CD4-positive, alpha-beta T cell treated with Interleukin-12 subunit alpha and Interleukin-12 subunit beta, for 1 hour (primary cell): ENCODE data around the gene MRGPRF.

Experiments
- DNase-seq: peaks from one replicate; pipeline ENCODE4 v3.0.0-alpha.2; 2020

Gene MRGPRF

DNA sequence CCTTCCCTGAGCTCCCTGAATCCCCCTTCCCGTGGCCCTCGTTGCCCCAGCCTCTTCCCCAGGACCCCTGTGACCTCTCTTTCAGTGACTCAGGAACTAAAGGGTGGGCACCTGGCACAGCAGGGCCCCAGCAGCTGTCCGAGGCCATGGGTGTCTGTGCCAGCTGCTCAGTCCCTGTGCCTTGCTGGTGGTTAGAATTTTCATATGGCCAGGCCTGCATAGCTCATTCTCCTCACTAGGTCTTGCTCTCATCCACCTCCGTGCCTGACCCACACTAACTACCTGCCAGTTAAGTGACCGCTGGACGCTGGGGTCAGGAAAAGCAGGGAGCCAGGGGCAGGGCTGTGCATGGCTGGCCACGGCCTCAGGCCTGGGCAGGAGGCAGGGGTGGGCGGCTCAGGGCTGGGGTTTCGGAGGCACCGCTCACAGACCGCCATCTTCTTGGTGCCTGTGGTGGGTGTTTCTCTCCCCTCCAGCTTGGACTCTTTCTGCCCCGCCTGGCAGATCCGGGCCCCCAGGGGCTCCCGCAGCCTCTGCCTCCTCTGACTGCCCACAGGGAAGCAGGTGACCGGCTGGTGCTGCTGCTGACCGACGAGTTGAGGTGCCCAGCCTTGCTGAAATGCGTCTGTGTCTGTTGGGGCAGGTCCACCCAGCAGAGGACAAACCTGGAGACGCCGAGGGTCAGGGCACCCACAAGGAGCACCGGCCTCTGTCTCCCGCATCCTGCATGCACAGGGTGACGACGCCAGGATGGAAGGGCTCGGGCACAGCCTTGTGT lies 52.6 kb downstream of the MRGPRF start:
- DNase-seq: no peak

DNA sequence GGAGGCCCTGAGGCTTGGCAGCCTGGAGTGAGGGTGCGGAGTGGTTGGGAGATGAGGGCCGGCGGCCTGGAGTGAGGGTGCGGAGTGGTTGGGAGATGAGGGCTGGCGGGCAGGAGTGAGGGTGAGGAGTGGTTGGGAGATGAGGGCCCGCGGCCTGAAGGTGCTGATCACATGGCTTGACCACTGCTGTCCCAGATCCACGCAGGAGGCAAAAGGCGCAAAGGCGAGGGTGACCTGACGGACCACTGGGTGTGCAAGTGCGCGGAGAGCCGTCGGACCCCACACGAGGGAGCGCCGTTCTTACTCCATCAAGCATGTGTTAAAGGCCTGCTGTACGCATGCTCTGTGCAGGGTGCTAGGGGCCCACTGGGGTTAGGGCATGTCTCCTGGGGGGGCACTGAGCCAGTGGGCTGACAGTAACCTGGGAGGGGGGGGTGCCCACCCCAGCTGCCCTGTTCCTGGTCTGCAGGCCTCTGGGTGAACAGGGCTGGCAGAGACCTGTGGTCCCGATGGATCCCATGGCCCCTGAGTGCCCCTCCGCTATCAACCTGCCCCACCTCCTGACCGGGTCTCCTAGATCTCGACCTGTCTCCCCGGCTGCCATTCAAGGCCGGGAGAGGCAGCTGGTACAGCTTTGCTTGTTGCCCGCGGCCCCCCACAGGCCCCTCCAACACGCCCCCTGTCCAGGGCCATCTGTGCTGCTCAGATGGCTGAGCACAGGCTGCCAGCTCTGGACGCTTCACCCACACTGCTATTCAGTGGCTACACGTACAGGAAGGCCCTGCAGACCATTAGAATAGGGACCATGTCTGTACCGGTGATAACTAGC lies 53.4 kb downstream of the MRGPRF start:
- DNase-seq: no peak

DNA sequence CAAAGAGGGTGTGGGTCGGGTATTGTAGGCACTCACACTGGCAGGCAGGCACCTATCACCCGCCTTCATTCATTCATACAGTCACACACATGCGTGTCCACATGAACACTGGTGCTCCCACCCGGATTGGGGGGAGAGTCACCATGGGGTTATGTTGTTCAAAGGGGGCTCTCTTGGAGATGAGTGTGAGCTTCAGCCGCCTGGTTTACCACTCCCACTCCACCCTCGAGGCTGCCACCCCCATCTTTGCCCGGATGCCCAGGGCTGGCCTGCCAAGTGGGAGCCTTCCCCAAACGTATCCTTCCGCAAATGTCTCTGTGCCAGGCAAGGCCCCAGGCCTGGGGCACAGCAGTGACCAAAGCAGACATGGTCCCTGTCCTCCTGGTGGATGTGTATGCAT lies 54.8 kb downstream of the MRGPRF start:
- DNase-seq: no peak

DNA sequence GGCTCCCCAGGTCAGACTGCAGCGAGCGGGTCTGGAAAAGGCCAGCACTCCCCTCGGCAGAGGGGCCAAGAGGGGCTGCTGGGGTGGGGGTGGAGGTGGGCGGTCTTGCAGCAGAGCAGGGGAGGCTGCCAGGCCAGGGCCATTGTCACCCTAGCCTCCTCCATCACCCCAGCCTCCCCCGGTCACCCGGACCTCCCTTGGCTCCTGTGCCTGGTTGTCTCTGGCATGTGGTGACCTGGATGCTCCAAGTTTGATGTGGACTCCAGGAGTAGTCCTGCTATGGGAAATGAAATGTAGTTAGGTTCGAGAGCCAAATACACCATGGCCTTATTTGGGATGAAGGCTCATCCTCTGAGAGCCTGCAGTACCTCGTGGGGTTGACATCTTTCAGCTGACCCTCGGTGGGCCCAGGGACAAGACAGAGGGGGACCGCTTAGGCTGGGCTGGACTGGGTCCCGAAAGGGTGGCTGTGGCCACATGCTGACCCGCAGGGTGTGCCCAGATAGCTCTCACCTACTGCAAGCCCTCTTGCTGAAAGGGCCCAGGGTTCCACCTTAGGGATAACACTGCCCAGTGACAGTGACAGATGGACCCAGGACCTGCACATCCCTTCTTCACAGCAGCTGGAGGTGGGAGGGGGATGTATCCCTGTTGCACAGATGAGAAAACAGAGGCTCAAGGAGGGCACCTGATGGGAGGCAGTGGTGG lies 56.3 kb downstream of the MRGPRF start:
- no peak for DNase-seq

DNA sequence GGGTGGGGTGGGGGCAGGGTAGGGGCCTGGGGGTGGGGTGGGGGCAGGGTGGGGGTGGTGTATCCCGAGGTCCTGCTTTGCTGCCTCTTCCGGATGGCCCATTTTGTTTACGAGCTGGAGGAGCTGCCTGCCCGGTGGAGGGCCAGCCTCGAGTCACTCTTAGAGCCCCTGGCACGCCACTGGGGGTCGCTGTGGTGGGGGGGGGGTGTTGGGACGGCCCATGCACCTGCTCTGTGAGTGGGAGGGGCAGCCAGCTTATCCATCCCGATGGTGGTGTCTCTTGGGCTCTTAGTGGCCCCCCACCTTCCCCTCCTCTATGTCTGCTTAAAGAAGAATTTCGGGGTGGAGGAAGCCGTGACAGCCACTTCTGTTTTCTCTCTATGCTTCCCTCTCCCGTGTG lies 56.9 kb downstream of the MRGPRF start:
- DNase-seq: peak; percentile 36

DNA sequence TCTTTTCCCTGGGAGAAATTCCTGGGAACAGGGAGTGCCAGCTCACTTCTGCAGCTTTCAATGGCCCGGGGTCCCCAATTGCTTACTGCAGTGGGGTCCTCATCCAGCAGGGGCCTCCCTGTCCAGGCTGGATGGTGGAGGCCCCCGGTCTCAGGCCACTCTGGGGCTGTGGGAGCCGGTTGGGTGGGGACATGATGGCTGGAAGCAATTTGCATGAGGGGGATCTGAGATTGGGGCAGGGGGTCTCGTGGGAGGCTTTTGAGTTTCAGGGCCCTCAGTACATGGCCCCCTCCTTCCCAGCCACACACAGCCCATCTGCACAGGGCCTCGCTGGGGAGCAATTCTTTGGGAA lies 57.5 kb downstream of the MRGPRF start:
- DNase-seq: no peak

DNA sequence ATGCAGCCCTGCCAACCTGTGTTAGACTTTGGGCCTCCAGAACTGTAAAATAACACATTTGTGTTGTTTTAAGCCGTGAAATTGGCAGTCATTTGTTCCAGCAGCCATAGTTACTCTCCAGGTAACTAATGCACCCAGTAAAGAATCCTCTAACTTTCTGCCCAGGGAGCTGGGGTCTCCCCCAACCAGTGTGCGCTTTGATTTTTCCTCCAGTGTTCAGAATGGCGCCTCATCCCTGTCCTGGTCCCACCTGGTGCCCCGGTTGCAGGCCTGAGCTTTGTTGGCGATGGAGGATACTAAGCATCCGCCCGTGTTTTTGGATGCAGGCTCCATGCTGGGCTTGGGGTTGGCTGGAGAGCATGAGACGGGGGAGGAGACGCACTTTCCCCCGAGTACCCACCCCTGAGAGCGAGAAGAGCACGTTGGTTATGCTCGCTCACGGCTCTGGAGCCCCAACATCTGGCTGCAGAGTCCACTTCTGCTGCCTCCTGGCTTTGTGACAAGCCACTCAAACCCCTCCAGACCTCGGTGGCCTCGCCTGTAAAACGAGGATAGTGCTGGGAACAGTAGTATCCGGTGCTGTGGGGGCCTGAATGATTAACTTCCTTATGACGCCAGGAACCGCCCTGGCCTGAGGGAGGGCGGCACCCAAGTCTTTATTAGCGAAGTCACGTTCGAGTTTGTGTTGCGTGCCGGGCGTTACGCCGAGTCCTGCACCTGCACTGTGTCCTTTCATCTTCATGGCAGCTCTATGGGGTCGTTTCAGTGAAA lies 58.0 kb downstream of the MRGPRF start:
- DNase-seq: no peak
